ENCODE measurements around the gene ZBTB43.
"Not testable (repeated sequence)": the region's sequence is repeated elsewhere in the genome, so short reads cannot be mapped to it uniquely, and the experiment has no call there.

Gene ZBTB43

GRCh38 chr9:126782053-126782388, 22.8 kb upstream of the ZBTB43 start:
- no peaks in the 10 kb centered on the region for H3K9me3 ChIP-seq (ENCODE audit: control insufficient read depth, insufficient read depth, low read length)
- H3K9ac ChIP-seq (ENCODE audit: low read depth, low read length), result no peak overlapping the region
- peaks cover 3% of the 10 kb centered on the region; the same call in 1 of the 2 replicates for H3K4me1 ChIP-seq (ENCODE audit: insufficient read depth, low read length)
- H3K36me3 ChIP-seq (ENCODE audit: insufficient read depth, low read length), result no peaks in the 10 kb centered on the region

- Histone ChIP-seq H3K4me1 (ENCODE audit: insufficient read depth, low read length) (peaks cover 3% of the 10 kb centered on the region; the same call in 1 of the 2 replicates), H3K9ac (ENCODE audit: low read depth, low read length) (no peak overlapping the region), H3K9me3 (ENCODE audit: control insufficient read depth, insufficient read depth, low read length) (no peaks in the 10 kb centered on the region), H3K36me3 (ENCODE audit: insufficient read depth, low read length) (no peaks in the 10 kb centered on the region)
Measured at GRCh38 chr9:126783949-126784348, 20.9 kb upstream of the ZBTB43 start.

- H3K9ac ChIP-seq (ENCODE audit: low read depth, low read length), result no peak overlapping the region
- H3K36me3 ChIP-seq (ENCODE audit: insufficient read depth, low read length), result no peaks in the 10 kb centered on the region
- peaks cover 3% of the 10 kb centered on the region; the same call in 1 of the 2 replicates for H3K4me1 ChIP-seq (ENCODE audit: insufficient read depth, low read length)
- H3K9me3 ChIP-seq (ENCODE audit: control insufficient read depth, insufficient read depth, low read length), result no peaks in the 10 kb centered on the region
Measured at GRCh38 chr9:126784401-126784800, 20.4 kb upstream of the ZBTB43 start.

GRCh38 chr9:126784841-126785240, 20.0 kb upstream of the ZBTB43 start:
- H3K9ac ChIP-seq (ENCODE audit: low read depth, low read length); H3K4me1 ChIP-seq (ENCODE audit: insufficient read depth, low read length); H3K36me3 ChIP-seq (ENCODE audit: insufficient read depth, low read length); H3K9me3 ChIP-seq (ENCODE audit: control insufficient read depth, insufficient read depth, low read length): not testable (repeated sequence)

GRCh38 chr9:126788046-126788445, 16.8 kb upstream of the ZBTB43 start:
- Histone ChIP-seq H3K36me3 (ENCODE audit: insufficient read depth, low read length) (no peaks in the 10 kb centered on the region), H3K4me1 (ENCODE audit: insufficient read depth, low read length) (no peaks in the 10 kb centered on the region), H3K9me3 (ENCODE audit: control insufficient read depth, insufficient read depth, low read length) (no peaks in the 10 kb centered on the region), H3K9ac (ENCODE audit: low read depth, low read length) (no peak overlapping the region)

- H3K9ac ChIP-seq (ENCODE audit: low read depth, low read length), result no peak overlapping the region
- H3K9me3 ChIP-seq (ENCODE audit: control insufficient read depth, insufficient read depth, low read length), result no peaks in the 10 kb centered on the region
- H3K4me1 ChIP-seq (ENCODE audit: insufficient read depth, low read length), result peaks cover 3% of the 10 kb centered on the region; the same call in 1 of the 2 replicates
- no peaks in the 10 kb centered on the region for H3K36me3 ChIP-seq (ENCODE audit: insufficient read depth, low read length)
Measured at GRCh38 chr9:126788634-126789349, 16.0 kb upstream of the ZBTB43 start.

GRCh38 chr9:126790561-126790960, 14.3 kb upstream of the ZBTB43 start:
- no peaks in the 10 kb centered on the region for H3K9me3 ChIP-seq (ENCODE audit: control insufficient read depth, insufficient read depth, low read length)
- H3K36me3 ChIP-seq (ENCODE audit: insufficient read depth, low read length), result no peaks in the 10 kb centered on the region
- peaks cover 3% of the 10 kb centered on the region; the same call in 1 of the 2 replicates for H3K4me1 ChIP-seq (ENCODE audit: insufficient read depth, low read length)
- H3K9ac ChIP-seq (ENCODE audit: low read depth, low read length), result no peak overlapping the region

GRCh38 chr9:126791406-126792230, 13.2 kb upstream of the ZBTB43 start:
- Histone ChIP-seq H3K4me1 (ENCODE audit: insufficient read depth, low read length) (peaks cover 3% of the 10 kb centered on the region; the same call in 1 of the 2 replicates), H3K36me3 (ENCODE audit: insufficient read depth, low read length) (no peaks in the 10 kb centered on the region), H3K9ac (ENCODE audit: low read depth, low read length) (no peak overlapping the region), H3K9me3 (ENCODE audit: control insufficient read depth, insufficient read depth, low read length) (peaks cover 3% of the 10 kb centered on the region; the same call in 1 of the 2 replicates)

GRCh38 chr9:126793686-126794417, 11.0 kb upstream of the ZBTB43 start:
- H3K4me1 ChIP-seq (ENCODE audit: insufficient read depth, low read length), result peaks cover 3% of the 10 kb centered on the region; the same call in 1 of the 2 replicates
- H3K9me3 ChIP-seq (ENCODE audit: control insufficient read depth, insufficient read depth, low read length), result peaks cover 3% of the 10 kb centered on the region; the same call in 1 of the 2 replicates
- no peaks in the 10 kb centered on the region for H3K36me3 ChIP-seq (ENCODE audit: insufficient read depth, low read length)
- no peak overlapping the region for H3K9ac ChIP-seq (ENCODE audit: low read depth, low read length)

GRCh38 chr9:126794441-126794840, 10.4 kb upstream of the ZBTB43 start:
- H3K9ac ChIP-seq (ENCODE audit: low read depth, low read length), result no peak overlapping the region
- peaks cover 3% of the 10 kb centered on the region; the same call in 1 of the 2 replicates for H3K9me3 ChIP-seq (ENCODE audit: control insufficient read depth, insufficient read depth, low read length)

GRCh38 chr9:126796758-126797157, 8.1 kb upstream of the ZBTB43 start:
- H3K9ac ChIP-seq (ENCODE audit: low read depth, low read length), result no peak overlapping the region
- H3K4me1 ChIP-seq (ENCODE audit: insufficient read depth, low read length), result peaks cover 3% of the 10 kb centered on the region; the same call in 1 of the 2 replicates
- H3K36me3 ChIP-seq (ENCODE audit: insufficient read depth, low read length), result no peaks in the 10 kb centered on the region
- peaks cover 3% of the 10 kb centered on the region; the same call in 1 of the 2 replicates for H3K9me3 ChIP-seq (ENCODE audit: control insufficient read depth, insufficient read depth, low read length)

More at GRCh38 chr9:126794441-126794840, 10.4 kb upstream of the ZBTB43 start:
- Histone ChIP-seq H3K36me3 (ENCODE audit: insufficient read depth, low read length) (no peaks in the 10 kb centered on the region), H3K4me1 (ENCODE audit: insufficient read depth, low read length) (peaks cover 3% of the 10 kb centered on the region; the same call in 1 of the 2 replicates)

- Histone ChIP-seq H3K9me3 (ENCODE audit: control insufficient read depth, insufficient read depth, low read length) (peaks cover 3% of the 10 kb centered on the region; the same call in 1 of the 2 replicates), H3K36me3 (ENCODE audit: insufficient read depth, low read length) (no peaks in the 10 kb centered on the region), H3K4me1 (ENCODE audit: insufficient read depth, low read length) (peaks cover 3% of the 10 kb centered on the region; the same call in 1 of the 2 replicates)
Measured at GRCh38 chr9:126797903-126798302, 6.9 kb upstream of the ZBTB43 start.

GRCh38 chr9:126799034-126799433, 5.8 kb upstream of the ZBTB43 start:
- H3K36me3 ChIP-seq (ENCODE audit: insufficient read depth, low read length), result no peaks in the 10 kb centered on the region
- peaks cover 3% of the 10 kb centered on the region; the same call in 1 of the 2 replicates for H3K9me3 ChIP-seq (ENCODE audit: control insufficient read depth, insufficient read depth, low read length)
- H3K9ac ChIP-seq (ENCODE audit: low read depth, low read length), result no peak overlapping the region
- no peaks in the 10 kb centered on the region for H3K4me1 ChIP-seq (ENCODE audit: insufficient read depth, low read length)

More at GRCh38 chr9:126797903-126798302, 6.9 kb upstream of the ZBTB43 start:
- H3K9ac ChIP-seq (ENCODE audit: low read depth, low read length), result no peak overlapping the region
